ENCODE data around the gene GLB1L3. TPM values are rescaled to one million over a fixed set of nuclear protein-coding genes. Genes with fewer than 3 reads are reported as not detected.
"Not testable (repeated sequence)": the region's sequence is repeated elsewhere in the genome, so short reads cannot be mapped to it uniquely, and the experiment has no call there.

GLB1L3 gene
- total RNA-seq, 1 experiment from 2014 or later = not detected

DNA sequence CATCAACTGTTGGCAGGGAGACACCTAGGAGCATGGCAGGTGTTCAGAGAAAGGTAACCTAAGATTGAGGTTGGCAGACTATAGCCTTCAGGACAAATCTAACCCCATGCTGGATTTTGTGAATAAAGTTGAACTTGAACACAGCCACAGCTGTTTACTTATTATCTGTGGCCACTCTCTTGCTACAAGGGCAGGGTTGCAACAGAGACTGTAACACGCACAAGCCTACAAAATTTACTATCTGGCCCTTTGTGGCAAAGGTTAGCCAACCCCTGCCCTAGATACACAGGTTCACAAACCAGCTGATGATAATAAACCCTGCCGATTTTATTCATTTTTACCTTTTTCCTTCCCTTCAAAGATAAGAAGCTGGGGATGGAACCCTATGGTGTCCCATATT is 25.5 kb upstream of the GLB1L3 start:
- no peak for DNase-seq (ENCODE audit: low spot score)

DNA sequence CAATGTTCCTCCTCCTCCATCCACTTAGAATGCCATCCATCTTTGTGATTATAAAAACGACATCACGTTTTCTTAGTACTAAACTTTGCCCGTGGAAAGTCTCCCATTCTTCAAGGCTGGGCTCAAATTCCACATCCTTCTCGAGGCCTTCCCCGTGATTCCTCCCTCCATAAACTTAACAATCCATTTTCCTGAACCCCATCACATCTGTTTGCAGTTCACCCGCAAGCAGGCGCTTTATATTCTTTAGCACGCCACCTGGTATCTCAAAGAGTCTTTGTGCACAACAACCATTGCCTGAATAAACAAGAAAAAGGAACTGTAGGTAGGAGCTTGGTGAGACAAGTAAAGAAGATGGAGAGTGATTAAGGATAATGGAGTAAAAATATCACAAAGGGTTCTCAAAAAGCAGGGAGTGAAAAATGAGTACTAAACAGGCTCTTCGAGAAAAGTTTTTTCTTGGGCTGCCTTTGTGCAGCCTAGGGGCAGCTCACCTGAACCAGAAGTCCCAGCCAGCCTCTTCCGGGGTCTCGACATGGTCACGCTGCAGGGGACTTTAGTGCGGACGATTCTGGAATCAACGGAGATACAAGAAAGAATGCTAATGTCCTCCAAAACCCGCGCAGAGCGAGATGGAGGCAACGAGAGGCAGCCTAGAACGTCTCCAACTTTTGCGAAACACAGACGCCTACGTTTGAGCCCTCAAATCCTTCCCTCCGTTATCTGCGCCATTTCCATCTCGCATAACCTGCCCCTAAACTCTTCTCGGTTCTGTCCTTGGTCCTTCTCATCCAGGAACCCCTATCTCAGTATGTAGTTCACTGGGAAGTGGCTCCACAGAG is 23.6 kb upstream of the GLB1L3 start:
- DNase-seq (ENCODE audit: low spot score) = no peak

DNA sequence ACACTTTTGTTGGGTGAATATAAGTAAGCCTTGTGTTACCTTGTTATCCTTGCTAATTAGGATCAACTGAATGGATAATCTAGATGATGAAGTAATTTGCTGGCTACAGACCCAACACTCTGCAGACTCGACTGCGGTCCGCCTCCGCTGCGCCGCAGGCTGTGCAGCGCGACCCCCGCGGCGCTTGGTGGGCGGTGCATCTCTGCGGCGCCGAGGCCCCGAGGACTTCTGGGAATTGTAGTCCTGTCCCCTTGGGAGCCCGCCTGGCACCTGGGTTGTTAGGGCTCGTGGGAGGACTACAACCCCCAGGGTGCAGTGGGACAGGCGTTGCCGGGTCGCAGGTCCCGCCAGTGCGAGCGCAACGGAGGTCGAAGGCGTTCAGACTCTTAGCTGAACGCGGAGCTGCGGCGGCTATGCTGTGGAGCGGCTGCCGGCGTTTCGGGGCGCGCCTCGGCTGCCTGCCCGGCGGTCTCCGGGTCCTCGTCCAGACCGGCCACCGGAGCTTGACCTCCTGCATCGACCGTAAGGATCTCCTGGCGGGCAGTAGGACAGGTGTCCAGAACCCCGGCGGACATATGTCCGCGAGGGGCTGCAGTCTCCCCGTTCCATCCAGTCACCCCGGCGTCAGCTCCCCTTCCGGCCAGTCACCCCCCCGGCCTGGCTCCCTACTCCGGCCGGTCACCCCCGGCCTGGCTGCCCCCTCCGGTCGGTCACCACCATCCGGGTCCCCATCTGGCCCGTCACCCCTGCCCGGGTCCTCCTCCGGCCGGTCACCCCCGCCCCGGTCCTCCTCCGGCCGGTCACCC is 22.8 kb upstream of the GLB1L3 start, which contains the start of the genes ACAD8 and THYN1:
ACAD8 (plus strand) TSS at position 381 of the 806 bp plus-strand sequence; CDS start at position 414, 33 bp downstream.
THYN1 (minus strand) TSS at position 165 of the 806 bp plus-strand sequence. CDS start 470 bp downstream, outside the sequence.
- peak; percentile 81 for DNase-seq (ENCODE audit: low spot score)

DNA sequence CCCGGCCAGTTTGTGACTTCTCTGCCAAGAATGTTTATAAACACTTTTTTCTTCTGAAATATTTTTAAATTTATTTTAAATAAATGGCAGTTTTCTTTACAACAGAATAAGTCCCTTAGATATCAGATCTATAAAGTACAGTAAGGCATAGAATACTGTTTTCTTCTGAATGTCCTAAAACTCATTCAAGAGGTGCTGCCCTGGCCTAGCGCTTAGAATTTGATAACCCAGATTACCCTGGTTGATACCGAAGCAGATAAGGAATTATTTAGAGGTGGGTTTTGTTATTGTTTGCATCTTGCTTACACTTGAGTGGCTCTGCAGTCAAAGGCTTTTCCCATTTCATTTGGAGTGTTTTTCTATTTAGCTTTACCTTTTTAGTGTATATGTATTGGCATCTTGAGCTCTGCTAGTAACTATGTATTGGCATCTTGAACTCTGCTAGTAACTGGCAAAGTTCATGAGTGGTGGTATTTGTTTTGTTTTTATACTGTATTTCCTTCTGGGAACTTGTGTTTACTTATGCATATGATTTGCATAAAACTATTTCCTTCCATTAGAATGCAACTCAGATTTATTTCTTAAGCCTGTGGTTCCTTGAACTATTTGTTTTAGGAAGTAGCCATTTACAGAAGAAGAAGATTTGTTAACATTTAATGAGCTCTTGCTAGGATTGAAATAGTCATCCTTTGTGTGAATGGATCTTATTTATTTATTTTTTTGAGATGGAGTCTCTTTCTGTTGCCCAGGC is 21.6 kb upstream of the GLB1L3 start:
- DNase-seq (ENCODE audit: low spot score) = no peak

DNA sequence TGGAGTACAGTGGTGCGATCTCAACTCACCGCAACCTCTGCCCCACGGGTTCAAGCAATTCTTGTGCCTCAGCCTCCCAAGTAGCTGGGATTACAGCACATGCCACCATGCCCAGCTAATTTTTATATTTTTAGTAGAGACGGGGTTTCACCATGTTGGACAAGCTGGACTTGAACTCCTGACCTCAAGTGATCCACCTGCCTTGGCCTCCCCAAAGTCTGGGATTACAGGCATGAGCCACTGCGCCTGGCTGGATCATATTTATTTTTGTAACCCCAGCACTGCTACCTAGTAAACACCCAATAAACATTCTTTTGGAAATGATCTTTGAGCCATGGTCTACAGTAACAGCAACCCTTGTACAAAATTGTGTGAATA is 21.0 kb upstream of the GLB1L3 start:
- DNase-seq (ENCODE audit: low spot score) = not testable (repeated sequence)

DNA sequence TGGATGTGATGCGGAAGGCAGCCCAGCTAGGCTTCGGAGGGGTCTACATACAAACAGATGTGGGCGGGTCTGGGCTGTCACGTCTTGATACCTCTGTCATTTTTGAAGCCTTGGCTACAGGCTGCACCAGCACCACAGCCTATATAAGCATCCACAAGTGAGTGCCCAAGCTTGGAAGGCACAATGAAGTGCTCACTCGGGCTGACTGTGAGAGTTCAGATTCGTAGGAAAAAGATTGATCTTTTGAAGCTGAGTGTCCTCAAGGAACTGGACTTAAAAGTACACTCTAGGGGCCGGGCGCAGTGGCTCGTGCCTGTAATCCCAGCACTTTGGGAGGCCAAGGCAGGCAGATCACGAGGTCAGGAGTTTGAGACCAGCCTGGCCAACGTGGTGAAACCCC is 19.1 kb upstream of the GLB1L3 start:
- DNase-seq (ENCODE audit: low spot score) = no peak

DNA sequence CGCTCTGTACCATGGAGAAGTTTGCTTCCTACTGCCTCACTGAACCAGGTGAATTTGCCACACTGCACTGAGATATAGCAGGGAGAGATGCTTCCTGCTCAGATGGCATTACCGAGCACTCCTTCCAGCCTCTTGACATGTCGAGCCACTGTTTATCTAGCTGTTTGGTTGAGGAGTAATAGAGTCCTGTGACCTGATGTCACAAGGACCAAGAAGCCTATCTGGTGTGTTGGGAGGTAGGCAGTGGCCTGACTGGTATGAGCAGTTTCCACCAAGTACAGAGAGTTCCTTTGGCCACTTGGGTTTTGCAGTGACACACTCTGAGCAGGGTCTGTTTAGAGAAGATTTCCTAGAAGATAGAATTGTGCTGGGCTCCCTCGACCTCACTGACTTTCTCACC is 17.6 kb upstream of the GLB1L3 start:
- no peak for DNase-seq (ENCODE audit: low spot score)

DNA sequence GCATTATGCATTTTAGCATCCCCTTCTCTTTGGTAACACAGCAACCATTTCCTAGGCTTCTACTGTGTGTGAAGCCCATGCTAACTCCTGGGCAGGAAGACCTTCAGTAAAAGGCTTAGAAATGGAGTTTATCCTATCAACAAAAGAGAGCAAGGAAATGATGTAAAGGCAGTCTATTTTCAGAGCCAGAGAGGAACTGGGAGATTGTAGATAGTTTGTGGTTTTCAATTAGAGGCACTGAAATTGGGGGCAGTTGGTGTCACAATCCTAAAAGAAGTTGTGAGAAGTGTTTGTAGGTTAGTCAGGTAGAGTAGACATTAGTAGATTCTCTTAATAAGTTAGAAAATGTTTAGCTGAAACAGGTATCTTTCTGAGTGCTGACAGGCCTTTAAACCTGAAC is 15.7 kb upstream of the GLB1L3 start:
- no peak for DNase-seq (ENCODE audit: low spot score)

DNA sequence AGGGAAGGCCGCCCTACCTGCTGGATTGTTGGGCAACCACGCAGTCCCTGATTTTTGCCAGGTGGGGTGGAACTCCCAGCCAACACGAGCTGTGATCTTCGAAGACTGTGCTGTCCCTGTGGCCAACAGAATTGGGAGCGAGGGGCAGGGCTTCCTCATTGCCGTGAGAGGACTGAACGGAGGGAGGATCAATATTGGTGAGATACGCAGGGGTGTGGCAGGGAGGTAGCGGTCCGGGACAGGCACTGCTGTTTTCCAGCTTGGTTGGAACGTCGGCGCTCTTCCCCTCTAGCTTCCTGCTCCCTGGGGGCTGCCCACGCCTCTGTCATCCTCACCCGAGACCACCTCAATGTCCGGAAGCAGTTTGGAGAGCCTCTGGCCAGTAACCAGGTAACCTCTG is 15.2 kb upstream of the GLB1L3 start:
- DNase-seq (ENCODE audit: low spot score) = no peak

DNA sequence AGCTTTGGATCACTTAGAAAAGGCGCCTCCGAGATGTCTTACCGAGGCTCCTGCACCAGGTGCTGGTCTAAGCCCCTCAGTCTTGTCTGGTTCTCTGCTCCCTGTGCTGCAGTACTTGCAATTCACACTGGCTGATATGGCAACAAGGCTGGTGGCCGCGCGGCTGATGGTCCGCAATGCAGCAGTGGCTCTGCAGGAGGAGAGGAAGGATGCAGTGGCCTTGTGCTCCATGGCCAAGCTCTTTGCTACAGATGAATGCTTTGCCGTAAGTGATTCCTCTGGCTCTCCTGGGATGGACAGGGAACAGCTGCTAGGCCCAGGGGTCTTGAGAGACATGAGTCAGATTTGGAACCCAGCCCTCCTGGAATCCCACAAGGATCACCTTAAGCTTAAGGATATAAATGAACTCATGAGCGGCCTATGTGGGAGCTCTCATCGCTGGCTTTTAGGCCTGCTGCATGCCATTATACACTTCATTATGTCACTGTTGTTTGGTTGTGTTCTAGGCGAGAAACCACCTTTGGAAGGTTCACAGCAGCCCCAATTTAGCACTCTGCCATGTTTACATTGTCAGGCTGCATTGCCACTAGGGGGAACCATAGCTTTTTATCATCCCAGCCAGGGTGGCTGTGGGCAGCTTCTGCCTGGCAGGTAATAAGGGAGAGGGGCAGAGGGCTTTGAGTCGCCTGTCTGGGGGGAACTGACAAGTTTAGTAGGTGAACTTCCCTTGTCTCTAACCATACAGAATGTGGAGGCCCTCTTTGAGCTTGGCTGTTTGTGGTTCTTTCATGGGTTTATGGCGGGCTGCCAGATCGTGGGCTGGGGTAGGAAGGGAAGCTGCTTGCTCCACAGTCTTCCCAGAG is 14.3 kb upstream of the GLB1L3 start:
- peak; percentile 18 for DNase-seq (ENCODE audit: low spot score)

DNA sequence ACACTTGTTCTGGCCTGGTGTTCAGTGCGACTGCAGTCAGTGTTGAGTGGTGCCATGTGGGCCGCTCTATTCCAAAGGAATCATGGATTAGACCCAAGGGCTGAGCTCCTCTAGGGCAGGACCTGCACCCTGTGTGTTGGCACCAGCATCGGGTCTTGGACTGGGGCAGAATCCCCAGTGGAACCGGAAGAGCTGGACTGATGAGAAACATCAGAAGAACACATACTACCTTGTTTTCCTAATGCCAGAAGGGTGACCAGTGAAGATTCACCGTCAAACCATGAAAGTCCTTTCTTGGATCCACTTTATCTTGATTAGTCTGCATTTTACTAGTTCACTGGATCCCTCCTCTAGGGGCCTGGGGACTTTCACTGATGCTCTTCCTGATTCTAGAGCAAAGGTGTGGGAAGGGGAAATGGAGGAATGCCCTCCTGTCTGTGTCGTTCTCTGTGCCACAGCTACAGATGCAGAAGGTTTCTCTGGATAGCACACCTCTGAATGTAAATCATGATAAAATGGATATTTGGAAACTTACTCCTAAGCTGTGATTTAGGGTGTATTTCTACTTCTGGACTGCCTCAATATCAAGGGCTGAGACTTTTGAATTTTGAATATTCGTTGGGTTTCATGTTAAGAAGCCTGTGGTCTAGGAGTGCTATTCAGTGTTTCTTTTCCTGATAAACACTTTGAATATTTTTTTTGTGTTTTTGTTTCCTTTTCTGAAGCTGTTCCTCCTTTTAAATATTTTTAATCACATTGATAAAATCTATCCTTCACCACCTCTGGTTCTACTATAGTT is 11.0 kb upstream of the GLB1L3 start:
- no peak for DNase-seq (ENCODE audit: low spot score)

DNA sequence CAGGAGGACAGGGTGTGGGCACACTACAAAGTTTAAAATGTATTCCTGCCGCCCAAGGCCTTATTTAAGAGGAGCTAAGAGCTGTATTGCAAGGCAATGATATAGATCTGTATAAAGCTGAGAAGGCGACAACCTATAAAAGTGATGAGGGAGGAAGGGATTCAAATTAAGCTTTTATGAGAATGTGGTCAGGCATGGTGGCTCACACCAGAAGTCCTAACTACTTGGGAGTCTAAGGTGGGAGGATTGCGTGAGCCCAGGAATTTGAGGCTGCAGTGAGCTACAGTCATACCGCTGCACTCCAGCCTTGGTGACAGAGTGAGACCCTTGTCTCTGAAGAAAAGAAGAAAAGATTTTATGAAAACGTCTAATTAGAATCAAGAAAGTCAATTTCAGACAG is 9.7 kb upstream of the GLB1L3 start:
- DNase-seq (ENCODE audit: low spot score) = peak; percentile 18

DNA sequence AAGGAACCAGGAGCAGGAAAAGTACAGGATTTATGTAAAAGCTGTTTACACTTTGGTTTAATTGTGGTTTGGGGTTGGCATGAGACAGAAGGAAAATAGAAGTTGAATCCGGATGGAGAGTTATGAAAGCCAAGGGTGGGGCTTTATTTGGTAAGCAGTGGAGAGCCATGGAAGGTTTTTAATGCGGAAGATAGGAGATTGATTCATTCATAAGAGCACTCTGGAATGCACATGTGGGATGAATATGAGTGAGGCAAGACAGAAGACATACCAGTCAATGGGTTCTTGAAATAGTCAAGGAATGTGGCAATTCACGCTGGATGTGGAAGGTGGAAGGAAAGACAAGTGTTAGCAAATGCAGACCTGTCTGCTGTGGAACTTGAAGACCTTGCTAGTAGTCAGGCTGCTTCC is 9.3 kb upstream of the GLB1L3 start:
- peak; percentile 64 for DNase-seq (ENCODE audit: low spot score)

DNA sequence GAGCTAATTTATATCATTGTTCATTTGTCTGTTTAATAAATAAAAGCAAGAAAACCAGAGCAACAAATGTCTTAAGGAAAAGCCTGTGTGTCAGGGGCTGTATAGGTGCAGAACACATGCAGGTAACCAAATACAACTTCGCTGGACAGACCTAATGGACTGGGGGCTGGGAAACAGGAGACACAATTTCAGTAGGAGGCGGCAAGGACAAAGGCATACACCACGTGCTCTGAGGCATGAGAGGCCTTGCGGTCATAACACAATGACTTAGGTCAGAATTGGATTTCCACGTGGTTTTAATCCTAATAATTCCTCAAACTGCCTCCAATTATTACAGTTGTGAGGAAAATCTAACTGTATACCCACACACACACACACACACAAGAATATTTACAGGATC is 8.7 kb upstream of the GLB1L3 start:
- DNase-seq (ENCODE audit: low spot score) = no peak

DNA sequence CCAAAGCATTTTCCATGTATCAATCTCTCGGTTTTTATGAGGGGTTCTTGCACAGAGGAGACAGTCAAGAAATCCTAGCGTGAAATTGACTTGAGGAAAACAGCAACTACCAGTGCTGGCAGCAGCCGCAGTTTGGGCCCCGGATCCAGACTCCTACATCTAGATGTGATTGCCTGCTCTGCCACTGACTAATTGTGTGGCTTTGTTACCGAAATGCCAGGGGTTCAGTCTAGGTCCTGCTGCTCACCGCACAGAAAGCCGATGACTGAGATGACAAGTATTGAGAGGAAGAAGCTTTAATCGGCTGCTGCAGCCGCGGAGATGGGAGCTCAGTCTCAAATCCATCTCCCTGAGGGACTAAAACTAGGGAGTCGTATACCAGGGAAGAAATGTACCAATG is 8.2 kb upstream of the GLB1L3 start:
- DNase-seq (ENCODE audit: low spot score) = no peak

DNA sequence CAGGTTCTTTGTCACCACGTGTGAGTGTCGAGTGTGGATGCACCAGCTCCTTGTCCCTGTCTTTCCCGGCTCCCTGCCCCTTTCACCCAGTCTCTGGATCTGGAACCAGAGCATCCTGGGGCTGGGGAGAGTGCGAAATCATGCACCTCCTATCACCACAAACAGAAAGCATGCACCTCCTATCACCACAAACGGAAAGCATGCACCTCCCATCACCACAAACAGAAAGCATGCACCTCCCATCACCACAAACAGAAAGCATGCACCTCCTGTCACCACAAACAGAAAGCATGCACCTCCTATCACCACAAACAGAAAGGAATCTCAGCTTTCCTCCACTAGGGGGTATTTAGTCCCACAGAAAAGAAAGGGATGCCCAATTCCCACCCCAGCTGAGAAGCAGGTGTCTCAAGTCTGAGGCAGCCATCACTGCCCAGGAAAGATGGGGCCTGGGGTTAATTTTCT is 5.9 kb upstream of the GLB1L3 start:
- DNase-seq (ENCODE audit: low spot score) = peak; percentile 22

DNA sequence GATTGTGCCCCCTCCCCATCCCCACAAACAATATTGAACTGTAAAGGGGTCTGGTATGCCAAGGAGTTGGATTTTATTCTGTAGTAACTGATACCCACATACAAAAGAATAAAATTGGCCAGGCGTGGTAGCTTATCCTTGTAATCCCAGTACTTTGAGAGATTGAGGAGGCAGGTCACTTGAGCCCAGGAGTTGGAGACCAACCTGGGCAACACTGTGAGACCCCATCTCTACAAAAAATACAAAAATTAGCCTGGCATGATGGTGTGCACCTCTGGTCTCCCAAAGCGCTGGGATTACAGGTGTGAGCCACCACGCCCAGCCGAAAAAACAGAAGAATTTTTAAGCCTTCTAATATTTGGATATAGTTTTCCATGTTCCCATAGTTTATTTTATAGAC is 4.2 kb upstream of the GLB1L3 start:
- no peak for DNase-seq (ENCODE audit: low spot score)

DNA sequence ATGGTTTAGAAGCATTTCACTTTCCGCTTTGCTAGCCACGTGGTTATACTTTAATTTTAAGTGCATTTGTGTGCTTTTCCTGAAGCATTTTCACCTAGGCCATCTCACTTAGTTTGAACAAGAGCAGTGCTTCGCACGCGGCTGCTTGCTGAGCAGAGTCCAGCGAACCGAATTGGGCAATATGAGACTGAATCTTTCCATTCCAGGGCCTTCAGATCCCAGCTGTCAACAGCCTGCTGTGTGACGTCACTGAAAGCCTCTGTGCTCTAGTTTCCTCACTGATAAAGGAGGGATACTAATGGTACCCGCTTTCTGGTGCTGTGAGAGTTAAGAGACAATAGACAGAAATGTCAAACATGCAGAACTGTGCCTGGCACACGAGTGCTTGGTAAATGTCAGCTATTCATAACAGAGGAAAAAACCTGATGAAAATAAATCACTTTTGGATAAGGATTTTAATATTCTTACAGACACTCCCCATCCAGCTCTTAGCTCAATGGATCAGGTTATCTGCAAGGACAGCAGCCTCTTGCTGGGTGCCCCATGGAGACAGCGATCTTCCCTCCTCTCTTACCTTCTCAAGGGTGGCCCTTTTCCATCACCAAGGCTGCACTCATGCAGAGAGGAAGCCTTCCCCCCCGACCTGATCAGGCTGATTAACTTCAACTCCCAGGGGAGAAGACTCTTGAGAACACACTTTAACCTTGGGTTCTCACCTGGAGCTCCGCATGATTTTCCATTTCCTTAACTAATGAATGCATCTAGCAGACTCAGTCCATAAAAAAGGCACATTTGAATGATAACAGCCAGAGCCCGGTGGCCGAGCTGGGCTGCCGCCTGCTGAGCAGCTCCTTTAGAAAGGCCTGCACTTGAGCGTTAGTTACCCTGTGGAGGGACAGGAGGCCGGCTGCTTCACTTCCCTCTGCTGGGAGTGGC is 3.5 kb upstream of the GLB1L3 start:
- no peak for DNase-seq (ENCODE audit: low spot score)

DNA sequence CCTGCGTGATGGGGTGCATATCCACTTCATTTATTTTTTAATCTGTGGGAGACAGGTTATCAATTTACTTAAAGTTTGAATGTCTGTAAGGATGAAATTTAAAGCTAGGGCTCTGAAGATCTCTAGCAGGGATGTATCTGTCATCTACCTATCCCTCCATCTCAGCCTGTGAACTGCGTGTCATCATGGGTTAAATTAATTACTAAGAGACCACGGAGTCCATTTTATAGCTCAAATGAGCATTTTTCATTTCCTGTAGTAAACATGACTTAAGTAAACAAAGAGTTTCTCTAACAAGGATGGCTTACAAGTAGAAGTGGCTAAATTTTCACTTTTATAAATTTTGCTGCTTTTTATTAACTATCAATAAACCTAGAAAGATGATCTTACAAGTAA is 2.9 kb upstream of the GLB1L3 start:
- no peak for DNase-seq (ENCODE audit: low spot score)

All from A172 (cell line).